Epithelial cell of esophagus (primary cell): ENCODE measurements around the gene HTT.

Experiments
- DNase-seq: peaks from one replicate; pipeline ENCODE4 v3.0.0; 2010; ENCODE audit warnings: low read depth
- H3K4me3 ChIP-seq: 2 replicates; pipeline ENCODE4 v1.5.1; 2011; ENCODE audit warnings: mild to moderate bottlenecking, low read length, control low read depth
- TF ChIP-seq, protein P1 (sequence below): IDR thresholded peaks from 2 replicates; pipeline ENCODE4 v1.5.1; 2011; ENCODE audit warnings: low read depth, mild to moderate bottlenecking, low read length, control low read depth, inconsistent platforms; ENCODE audit not compliant: insufficient read depth; ENCODE audit errors: missing control alignments

The HTT gene

DNA sequence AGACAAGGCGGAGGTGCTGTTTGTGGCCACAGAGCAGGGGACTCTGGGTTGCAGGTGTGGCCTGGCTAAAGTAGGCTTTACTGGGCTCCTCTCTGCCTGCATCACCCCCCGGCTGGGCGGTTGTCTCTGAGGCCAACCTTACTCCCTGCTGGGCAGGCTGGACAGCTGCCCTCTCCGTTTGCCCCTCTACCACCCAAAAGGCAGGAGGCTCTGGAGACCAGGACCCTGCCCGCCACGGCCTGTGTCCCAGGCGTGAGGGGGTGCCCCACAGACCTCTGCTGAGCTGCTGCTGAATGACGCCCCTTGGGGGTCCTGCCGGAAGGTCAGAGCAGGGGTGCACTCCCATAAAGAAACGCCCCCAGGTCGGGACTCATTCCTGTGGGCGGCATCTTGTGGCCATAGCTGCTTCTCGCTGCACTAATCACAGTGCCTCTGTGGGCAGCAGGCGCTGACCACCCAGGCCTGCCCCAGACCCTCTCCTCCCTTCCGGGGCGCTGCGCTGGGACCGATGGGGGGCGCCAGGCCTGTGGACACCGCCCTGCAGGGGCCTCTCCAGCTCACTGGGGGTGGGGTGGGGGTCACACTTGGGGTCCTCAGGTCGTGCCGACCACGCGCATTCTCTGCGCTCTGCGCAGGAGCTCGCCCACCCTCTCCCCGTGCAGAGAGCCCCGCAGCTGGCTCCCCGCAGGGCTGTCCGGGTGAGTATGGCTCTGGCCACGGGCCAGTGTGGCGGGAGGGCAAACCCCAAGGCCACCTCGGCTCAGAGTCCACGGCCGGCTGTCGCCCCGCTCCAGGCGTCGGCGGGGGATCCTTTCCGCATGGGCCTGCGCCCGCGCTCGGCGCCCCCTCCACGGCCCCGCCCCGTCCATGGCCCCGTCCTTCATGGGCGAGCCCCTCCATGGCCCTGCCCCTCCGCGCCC is 1.1 kb upstream of the HTT start:
- DNase-seq = no peak
- TF ChIP-seq, protein P1, sequence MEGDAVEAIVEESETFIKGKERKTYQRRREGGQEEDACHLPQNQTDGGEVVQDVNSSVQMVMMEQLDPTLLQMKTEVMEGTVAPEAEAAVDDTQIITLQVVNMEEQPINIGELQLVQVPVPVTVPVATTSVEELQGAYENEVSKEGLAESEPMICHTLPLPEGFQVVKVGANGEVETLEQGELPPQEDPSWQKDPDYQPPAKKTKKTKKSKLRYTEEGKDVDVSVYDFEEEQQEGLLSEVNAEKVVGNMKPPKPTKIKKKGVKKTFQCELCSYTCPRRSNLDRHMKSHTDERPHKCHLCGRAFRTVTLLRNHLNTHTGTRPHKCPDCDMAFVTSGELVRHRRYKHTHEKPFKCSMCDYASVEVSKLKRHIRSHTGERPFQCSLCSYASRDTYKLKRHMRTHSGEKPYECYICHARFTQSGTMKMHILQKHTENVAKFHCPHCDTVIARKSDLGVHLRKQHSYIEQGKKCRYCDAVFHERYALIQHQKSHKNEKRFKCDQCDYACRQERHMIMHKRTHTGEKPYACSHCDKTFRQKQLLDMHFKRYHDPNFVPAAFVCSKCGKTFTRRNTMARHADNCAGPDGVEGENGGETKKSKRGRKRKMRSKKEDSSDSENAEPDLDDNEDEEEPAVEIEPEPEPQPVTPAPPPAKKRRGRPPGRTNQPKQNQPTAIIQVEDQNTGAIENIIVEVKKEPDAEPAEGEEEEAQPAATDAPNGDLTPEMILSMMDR = no peak
- H3K4me3 ChIP-seq = peak overlapping the region; percentile 58

DNA sequence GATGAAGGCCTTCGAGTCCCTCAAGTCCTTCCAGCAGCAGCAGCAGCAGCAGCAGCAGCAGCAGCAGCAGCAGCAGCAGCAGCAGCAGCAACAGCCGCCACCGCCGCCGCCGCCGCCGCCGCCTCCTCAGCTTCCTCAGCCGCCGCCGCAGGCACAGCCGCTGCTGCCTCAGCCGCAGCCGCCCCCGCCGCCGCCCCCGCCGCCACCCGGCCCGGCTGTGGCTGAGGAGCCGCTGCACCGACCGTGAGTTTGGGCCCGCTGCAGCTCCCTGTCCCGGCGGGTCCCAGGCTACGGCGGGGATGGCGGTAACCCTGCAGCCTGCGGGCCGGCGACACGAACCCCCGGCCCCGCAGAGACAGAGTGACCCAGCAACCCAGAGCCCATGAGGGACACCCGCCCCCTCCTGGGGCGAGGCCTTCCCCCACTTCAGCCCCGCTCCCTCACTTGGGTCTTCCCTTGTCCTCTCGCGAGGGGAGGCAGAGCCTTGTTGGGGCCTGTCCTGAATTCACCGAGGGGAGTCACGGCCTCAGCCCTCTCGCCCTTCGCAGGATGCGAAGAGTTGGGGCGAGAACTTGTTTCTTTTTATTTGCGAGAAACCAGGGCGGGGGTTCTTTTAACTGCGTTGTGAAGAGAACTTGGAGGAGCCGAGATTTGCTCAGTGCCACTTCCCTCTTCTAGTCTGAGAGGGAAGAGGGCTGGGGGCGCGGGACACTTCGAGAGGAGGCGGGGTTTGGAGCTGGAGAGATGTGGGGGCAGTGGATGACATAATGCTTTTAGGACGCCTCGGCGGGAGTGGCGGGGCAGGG is 568 bp downstream of the HTT start:
- peak overlapping the region; percentile 93 for H3K4me3 ChIP-seq
- peak; percentile 75 for DNase-seq
- TF ChIP-seq, protein P1 = no peak

DNA sequence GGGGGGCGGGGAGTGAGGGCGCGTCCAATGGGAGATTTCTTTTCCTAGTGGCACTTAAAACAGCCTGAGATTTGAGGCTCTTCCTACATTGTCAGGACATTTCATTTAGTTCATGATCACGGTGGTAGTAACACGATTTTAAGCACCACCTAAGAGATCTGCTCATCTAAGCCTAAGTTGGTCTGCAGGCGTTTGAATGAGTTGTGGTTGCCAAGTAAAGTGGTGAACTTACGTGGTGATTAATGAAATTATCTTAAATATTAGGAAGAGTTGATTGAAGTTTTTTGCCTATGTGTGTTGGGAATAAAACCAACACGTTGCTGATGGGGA is 1.1 kb downstream of the HTT start:
- no peak for DNase-seq
- peak overlapping the region; percentile 93 for H3K4me3 ChIP-seq
- TF ChIP-seq, protein P1 = no peak

DNA sequence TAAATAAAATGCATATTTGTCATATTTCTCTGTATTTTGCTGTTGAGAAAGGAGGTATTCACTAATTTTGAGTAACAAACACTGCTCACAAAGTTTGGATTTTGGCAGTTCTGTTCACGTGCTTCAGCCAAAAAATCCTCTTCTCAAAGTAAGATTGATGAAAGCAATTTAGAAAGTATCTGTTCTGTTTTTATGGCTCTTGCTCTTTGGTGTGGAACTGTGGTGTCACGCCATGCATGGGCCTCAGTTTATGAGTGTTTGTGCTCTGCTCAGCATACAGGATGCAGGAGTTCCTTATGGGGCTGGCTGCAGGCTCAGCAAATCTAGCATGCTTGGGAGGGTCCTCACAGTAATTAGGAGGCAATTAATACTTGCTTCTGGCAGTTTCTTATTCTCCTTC is 3.3 kb downstream of the HTT start:
- DNase-seq = no peak
- H3K4me3 ChIP-seq = no peak overlapping the region
- TF ChIP-seq, protein P1 = no peak

DNA sequence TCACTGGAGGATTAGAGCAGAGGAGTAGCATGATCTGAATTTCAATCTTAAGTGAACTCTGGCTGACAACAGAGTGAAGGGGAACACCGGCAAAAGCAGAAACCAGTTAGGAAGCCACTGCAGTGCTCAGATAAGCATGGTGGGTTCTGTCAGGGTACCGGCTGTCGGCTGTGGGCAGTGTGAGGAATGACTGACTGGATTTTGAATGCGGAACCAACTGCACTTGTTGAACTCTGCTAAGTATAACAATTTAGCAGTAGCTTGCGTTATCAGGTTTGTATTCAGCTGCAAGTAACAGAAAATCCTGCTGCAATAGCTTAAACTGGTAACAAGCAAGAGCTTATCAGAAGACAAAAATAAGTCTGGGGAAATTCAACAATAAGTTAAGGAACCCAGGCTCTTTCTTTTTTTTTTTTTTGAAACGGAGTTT is 5.2 kb downstream of the HTT start:
- TF ChIP-seq, protein P1 = no peak
- DNase-seq = no peak
- no peak overlapping the region for H3K4me3 ChIP-seq

DNA sequence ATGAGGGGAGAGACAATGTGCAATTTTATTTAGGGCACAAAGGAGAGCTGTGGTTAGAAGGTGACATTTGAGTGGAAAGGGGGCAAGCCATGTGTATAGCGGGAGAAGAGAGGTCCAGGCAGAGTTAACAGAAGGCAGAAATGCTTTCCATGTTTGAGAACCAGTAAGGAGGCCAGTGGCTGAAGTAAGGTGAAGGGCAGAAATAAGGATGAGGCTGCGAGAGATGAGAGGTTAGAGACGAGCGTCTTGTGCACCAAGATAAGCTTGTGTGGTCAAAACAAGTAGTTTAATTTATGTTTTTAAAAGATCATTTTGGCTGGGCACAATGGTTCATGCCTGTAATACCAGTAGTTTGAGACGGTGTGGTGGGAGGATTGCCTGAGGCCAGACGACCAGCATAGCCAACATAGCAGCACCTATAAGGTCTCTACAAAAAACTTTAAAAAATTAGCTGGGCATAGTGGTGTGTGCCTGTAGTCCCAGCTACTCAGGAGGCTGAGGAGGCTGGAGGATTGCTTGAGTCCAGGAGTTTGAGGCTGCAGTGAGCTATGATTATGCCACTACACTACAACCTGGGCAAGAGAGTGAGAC is 8.5 kb downstream of the HTT start:
- no peak for DNase-seq
- H3K4me3 ChIP-seq = no peak overlapping the region
- TF ChIP-seq, protein P1 = no peak
